Stimulated activated CD8-positive, alpha-beta memory T cell treated with anti-CD3 and anti-CD28 coated beads, Interleukin-4, amount 100 ng/mL, for 1 hour (primary cell): ENCODE results near the gene ALPP.
"Not testable (repeated sequence)": the region's sequence is repeated elsewhere in the genome, so short reads cannot be mapped to it uniquely, and the experiment has no call there.

Experiments used
- DNase-seq, 2 donors: peaks; one replicate each; pipeline ENCODE4 v3.0.0-alpha.2; 2020; ENCODE audit warnings: low read depth in 2 of 2, low spot score in 1 of 2

The ALPP gene

DNA sequence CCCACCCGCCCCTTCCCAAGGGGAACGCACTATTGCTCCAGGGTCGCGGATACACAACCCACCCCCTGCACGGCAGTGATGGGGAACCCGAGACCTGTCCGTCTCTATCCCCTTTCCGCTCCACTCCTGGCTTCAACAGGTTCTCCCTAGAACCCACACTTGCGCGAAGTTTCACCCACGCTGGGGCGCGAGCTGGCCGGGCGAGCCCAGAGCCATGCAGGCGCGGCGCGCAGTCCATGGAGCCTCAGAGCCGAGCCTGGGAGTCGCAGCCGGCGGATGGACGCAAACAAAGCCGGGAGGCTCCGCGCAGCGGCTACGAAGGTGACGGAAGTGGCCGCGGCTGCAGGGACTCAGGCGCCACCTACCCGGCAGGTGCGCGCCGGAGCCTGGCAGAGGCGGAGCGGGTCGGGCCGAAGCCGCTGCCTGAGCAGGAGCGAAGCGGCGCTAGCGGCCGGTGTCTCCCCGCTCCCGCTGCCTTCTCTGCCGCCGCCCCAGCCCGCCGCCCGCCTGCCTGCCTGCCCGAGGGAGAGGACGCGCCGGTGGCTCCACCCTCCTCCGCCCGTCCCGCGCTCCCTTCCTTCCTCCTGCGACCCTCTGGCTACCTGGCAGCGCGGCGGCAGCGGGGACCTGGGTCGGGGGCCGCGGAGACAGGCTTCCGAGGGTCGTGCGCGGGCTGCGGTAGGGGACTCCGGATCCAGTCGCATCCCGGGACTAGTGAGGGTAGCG lies 42.1 kb downstream of the ALPP start:
- no peak for DNase-seq

DNA sequence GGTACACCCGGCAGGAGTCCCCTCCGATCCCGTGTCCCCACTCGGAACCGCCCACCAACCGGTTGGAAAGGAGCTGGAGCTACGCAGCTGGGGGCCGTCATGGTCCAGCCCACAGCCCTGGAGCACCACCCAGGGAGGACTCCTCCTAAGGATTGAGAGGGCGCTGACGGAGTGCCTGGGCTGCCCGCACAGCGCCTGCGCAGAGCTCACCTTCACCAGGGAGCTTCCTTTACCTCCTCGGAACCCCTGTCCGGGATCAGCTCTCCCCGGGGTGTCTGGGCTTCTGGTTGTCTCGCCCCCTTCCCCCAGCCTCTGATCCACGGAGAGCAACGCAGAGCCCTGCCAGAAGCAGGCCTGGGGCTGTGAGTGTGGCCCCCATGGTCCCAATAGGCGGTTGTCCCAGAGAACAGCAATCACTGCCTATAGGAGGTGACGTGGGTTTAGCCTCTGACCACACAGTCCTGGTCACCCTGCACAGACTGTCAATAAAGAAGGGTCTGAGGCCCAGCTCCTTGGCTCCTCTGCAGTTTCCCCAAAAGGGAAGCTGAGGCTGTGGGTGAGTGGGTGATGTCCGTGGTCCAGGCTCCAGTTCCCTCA lies 42.7 kb downstream of the ALPP start:
- DNase-seq: no peak

DNA sequence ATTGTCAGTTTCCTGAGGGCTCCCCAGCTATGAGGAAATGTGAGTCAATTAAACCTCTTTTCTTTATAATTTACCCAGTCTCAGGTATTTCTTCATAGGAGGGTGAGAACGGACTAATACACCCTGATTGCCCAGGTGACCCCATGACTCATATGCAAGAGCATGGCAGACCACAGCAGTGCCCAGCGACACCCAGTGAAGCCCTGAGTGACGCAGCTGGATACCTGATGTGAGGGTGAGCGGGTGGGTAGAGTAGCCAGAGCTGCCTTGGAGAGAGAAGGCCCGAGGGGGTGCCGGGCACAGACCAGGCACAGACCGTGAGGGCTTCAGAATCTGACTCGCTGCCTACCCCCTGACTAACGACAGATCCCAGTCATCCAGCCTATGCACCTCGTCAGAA lies 43.5 kb downstream of the ALPP start:
- no peak for DNase-seq

DNA sequence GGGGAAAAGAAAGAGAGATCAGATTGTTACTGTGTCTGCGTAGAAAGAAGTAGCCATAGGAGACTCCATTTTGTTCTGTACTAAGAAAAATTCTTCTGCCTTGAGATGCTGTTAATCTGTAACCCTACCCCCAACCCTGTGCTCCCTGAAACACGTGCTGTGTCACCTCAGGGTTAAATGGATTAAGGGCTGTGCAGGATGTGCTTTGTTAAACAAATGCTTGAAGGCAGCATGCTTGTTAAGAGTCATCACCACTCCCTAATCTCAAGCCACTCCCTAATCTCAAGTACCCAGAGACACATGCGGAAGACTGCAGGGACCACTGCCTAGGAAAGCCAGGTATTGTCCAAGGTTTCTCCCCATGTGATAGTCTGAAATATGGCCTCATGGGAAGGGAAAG lies 44.4 kb downstream of the ALPP start:
- not testable (repeated sequence) for DNase-seq

DNA sequence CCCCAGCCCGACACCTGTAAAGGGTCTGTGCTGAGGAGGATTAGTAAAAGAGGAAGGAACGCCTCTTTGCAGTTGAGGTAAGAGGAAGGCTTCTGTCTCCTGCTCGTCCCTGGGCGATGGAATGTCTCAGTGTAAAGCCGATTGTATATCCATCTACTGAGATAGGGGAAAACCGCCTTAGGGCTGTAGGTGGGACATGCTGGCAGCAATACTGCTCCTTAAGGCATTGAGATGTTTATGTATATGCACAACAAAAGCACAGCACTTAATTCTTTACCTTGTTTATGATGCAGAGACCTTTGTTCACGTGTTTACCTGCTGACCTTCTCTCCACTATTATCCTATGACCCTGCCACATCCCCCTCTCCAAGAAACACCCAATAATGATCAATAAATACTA lies 44.9 kb downstream of the ALPP start:
- DNase-seq: not testable (repeated sequence)

DNA sequence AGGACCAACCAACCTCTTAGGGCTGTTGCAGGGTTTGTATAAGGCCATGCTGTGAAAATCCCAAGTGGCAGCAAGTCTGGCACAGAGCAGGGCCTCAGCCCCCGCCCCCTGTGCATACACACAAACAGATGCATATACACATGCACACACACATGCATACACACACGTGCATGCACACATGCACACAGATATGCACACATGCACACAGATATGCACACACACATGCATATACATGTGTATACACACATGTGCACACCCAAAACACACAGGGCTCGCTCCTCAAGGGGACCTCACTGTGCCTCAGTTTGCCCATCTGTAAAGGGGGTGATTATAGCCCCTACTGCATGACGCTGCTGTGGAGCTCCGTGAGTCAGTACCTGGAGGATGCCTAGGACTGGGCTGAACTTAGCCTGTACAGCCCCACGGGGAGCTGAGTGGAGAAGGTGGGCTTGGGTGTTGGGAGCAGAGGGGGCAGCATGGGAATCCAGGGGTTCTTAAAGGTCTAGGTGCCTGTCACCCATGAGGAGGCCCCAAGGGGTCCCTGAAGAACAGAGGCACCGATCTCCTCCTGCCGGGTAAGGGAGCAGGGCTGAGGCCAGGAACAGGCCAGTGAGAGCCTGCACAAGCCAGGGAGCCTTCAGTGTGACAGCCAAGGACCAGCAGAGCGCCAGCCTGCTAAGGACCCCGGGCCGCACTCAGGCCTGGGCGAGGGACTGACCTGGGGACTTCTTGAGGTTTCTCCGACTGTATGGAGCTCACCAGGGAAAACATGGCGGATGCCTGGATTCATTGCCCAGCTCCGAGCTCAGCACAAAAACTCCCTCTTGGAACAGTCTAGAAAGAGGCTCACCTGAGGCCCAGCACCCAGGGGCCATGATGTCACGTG lies 53.4 kb downstream of the ALPP start:
- no peak for DNase-seq
